Mesendoderm (in vitro differentiated cells): ENCODE data around the gene UNC93A.

Experiments used
- DNase-seq: peaks from one replicate; pipeline ENCODE4 v3.0.0; 2013
- H2AK5ac ChIP-seq: 2 replicates; pipeline ENCODE4 v1.6.1; 2013; ENCODE audit warnings: low read length, inconsistent platforms
- H2BK120ac ChIP-seq: 2 replicates; pipeline ENCODE4 v1.6.1; 2013; ENCODE audit warnings: low read depth, mild to moderate bottlenecking, low read length, moderate library complexity, mixed read lengths
- H2BK15ac ChIP-seq: replicated peaks from 2 replicates; pipeline ENCODE4 v1.6.1; 2013; ENCODE audit warnings: low read depth, mild to moderate bottlenecking, moderate library complexity
- H2BK5ac ChIP-seq: 2 replicates; pipeline ENCODE4 v1.6.1; 2013; ENCODE audit warnings: low read length, inconsistent platforms
- H3K18ac ChIP-seq: 2 replicates; pipeline ENCODE4 v1.6.1; 2013; ENCODE audit warnings: mild to moderate bottlenecking, low read length, mixed read lengths
- H3K23ac ChIP-seq: one replicate; pipeline ENCODE4 v1.6.1; 2013; ENCODE audit warnings: low read length
- H3K27ac ChIP-seq: 2 replicates; pipeline ENCODE4 v1.5.1; 2013; ENCODE audit warnings: low read depth, mild to moderate bottlenecking, inconsistent platforms, low read length, moderate library complexity
- H3K27me3 ChIP-seq: 2 replicates; pipeline ENCODE4 v1.6.1; 2013; ENCODE audit warnings: low read length, control low read depth, mild to moderate bottlenecking, inconsistent platforms; ENCODE audit not compliant: insufficient read depth, poor library complexity
- H3K36me3 ChIP-seq: 2 replicates; pipeline ENCODE4 v1.6.1; 2013; ENCODE audit warnings: low read length, inconsistent platforms; ENCODE audit not compliant: control insufficient read depth, insufficient read depth
- H3K4ac ChIP-seq: one replicate; pipeline ENCODE4 v1.6.1; 2013; ENCODE audit warnings: low read depth, mild to moderate bottlenecking, low read length, moderate library complexity
- H3K4me1 ChIP-seq: 2 replicates; pipeline ENCODE4 v1.6.1; 2013; ENCODE audit warnings: low read depth, low read length, inconsistent platforms; ENCODE audit not compliant: control insufficient read depth
- H3K4me2 ChIP-seq: 2 replicates; pipeline ENCODE4 v1.6.1; 2013; ENCODE audit warnings: low read length
- H3K4me3 ChIP-seq: 2 replicates; pipeline ENCODE4 v1.5.1; 2013; ENCODE audit warnings: mild to moderate bottlenecking, low read length
- H3K56ac ChIP-seq: one replicate; pipeline ENCODE4 v1.6.1; 2013; ENCODE audit warnings: low read length
- H3K79me1 ChIP-seq: 2 replicates; pipeline ENCODE4 v1.6.1; 2013; ENCODE audit warnings: low read length, inconsistent platforms
- H3K79me2 ChIP-seq: 2 replicates; pipeline ENCODE4 v1.6.1; 2013; ENCODE audit warnings: mild to moderate bottlenecking, low read length; ENCODE audit not compliant: control insufficient read depth, insufficient read depth
- H3K9ac ChIP-seq: 2 replicates; pipeline ENCODE4 v1.6.1; 2013; ENCODE audit warnings: low read length, inconsistent platforms
- H4K5ac ChIP-seq: one replicate; pipeline ENCODE4 v1.6.1; 2013; ENCODE audit warnings: low read length
- H4K8ac ChIP-seq: one replicate; pipeline ENCODE4 v1.6.1; 2013; ENCODE audit warnings: low read depth, mild to moderate bottlenecking, control low read depth, low read length, moderate library complexity
- WGBS: extraction: QIAGEN DNeasy Blood & Tissue Kit; methylation state at CpG from one replicate; pipeline ENCODE4 v1.1.7; 2013; ENCODE audit warnings: low lambda C conversion rate, missing lambda C conversion rate; ENCODE audit not compliant: insufficient coverage; ENCODE audit errors: extremely low coverage; 5-methylcytosine and 5-hydroxymethylcytosine counted together

UNC93A gene

GRCh38 chr6:167302074-167302473 lies 11.0 kb downstream of the UNC93A start:
- Histone ChIP-seq H2BK15ac (no peak overlapping the region), H3K36me3 (no peaks in the 10 kb centered on the region), H2AK5ac (no peak overlapping the region), H3K23ac (no peak overlapping the region), H3K4me1 (peaks cover 3% of the 10 kb centered on the region), H3K18ac (no peak overlapping the region), H4K8ac (no peak overlapping the region), H4K5ac (no peak overlapping the region), H3K4me2 (no peak overlapping the region), H3K4me3 (no peak overlapping the region), H2BK120ac (no peak overlapping the region), H3K79me2 (no peaks in the 10 kb centered on the region), H3K9ac (no peak overlapping the region), H3K27ac (no peak overlapping the region), H3K79me1 (no peaks in the 10 kb centered on the region), H3K56ac (no peak overlapping the region), H3K4ac (no peak overlapping the region), H3K27me3 (no peaks in the 10 kb centered on the region), H2BK5ac (no peak overlapping the region)
- DNase-seq: no peak
- no CpG with 5 or more reads among the region's 9 CpGs for WGBS

- no peak overlapping the region for H4K5ac ChIP-seq
Measured at GRCh38 chr6:167302796-167303195, 11.7 kb downstream of the UNC93A start.

GRCh38 chr6:167303675-167304625 lies 12.8 kb downstream of the UNC93A start:
- no peaks in the 10 kb centered on the region for H3K79me1 ChIP-seq
- peaks cover 3% of the 10 kb centered on the region for H3K4me1 ChIP-seq
- no peak overlapping the region for H3K23ac ChIP-seq
- H2BK15ac ChIP-seq: no peak overlapping the region
- H3K4ac ChIP-seq: no peak overlapping the region
- no peak overlapping the region for H2AK5ac ChIP-seq
- H3K36me3 ChIP-seq: no peaks in the 10 kb centered on the region
- no peaks in the 10 kb centered on the region for H3K27me3 ChIP-seq
- no peaks in the 10 kb centered on the region for H3K79me2 ChIP-seq
- no peak overlapping the region for H2BK5ac ChIP-seq
- H3K4me3 ChIP-seq: no peak overlapping the region
- no peak overlapping the region for H3K4me2 ChIP-seq
- no peak overlapping the region for H3K9ac ChIP-seq
- no CpG with 5 or more reads among the region's 22 CpGs for WGBS
- no peak overlapping the region for H3K56ac ChIP-seq
- DNase-seq: no peak
- H3K18ac ChIP-seq: no peak overlapping the region
- no peak overlapping the region for H4K8ac ChIP-seq
- no peak overlapping the region for H3K27ac ChIP-seq
- H2BK120ac ChIP-seq: no peak overlapping the region
- H4K5ac ChIP-seq: no peak overlapping the region

More at GRCh38 chr6:167302796-167303195, 11.7 kb downstream of the UNC93A start:
- H3K27me3 ChIP-seq: no peaks in the 10 kb centered on the region
- peaks cover 3% of the 10 kb centered on the region for H3K4me1 ChIP-seq
- H3K4ac ChIP-seq: no peak overlapping the region
- no peaks in the 10 kb centered on the region for H3K79me1 ChIP-seq
- no peak overlapping the region for H2BK120ac ChIP-seq
- no peak overlapping the region for H2AK5ac ChIP-seq
- no peak overlapping the region for H3K18ac ChIP-seq
- no CpG with 5 or more reads among the region's 13 CpGs for WGBS
- H3K4me2 ChIP-seq: no peak overlapping the region
- H2BK15ac ChIP-seq: no peak overlapping the region
- H3K23ac ChIP-seq: no peak overlapping the region
- H3K27ac ChIP-seq: no peak overlapping the region
- H2BK5ac ChIP-seq: no peak overlapping the region
- H3K9ac ChIP-seq: no peak overlapping the region
- DNase-seq: no peak
- no peak overlapping the region for H3K56ac ChIP-seq
- H3K36me3 ChIP-seq: no peaks in the 10 kb centered on the region
- H3K4me3 ChIP-seq: no peak overlapping the region
- no peak overlapping the region for H4K8ac ChIP-seq
- H3K79me2 ChIP-seq: no peaks in the 10 kb centered on the region

- H2BK15ac ChIP-seq: no peak overlapping the region
- no peak overlapping the region for H3K27ac ChIP-seq
- H3K4me1 ChIP-seq: peaks cover 3% of the 10 kb centered on the region
- no peaks in the 10 kb centered on the region for H3K79me2 ChIP-seq
- no peak overlapping the region for H4K5ac ChIP-seq
- H3K36me3 ChIP-seq: no peaks in the 10 kb centered on the region
- no peak overlapping the region for H4K8ac ChIP-seq
- H3K27me3 ChIP-seq: no peaks in the 10 kb centered on the region
- no peaks in the 10 kb centered on the region for H3K79me1 ChIP-seq
- H3K4me3 ChIP-seq: no peak overlapping the region
- H3K4me2 ChIP-seq: no peak overlapping the region
- DNase-seq: no peak
- no peak overlapping the region for H3K4ac ChIP-seq
- H2AK5ac ChIP-seq: no peak overlapping the region
- H3K56ac ChIP-seq: peak overlapping the region; percentile 34
- no peak overlapping the region for H2BK5ac ChIP-seq
- H3K23ac ChIP-seq: no peak overlapping the region
- H2BK120ac ChIP-seq: no peak overlapping the region
- no peak overlapping the region for H3K18ac ChIP-seq
- H3K9ac ChIP-seq: no peak overlapping the region
- no CpG with 5 or more reads among the region's 2 CpGs for WGBS
Measured at GRCh38 chr6:167304912-167305311, 13.8 kb downstream of the UNC93A start.

- Histone ChIP-seq H2BK120ac (no peak overlapping the region), H2AK5ac (no peak overlapping the region), H3K4me2 (no peak overlapping the region), H3K4ac (no peak overlapping the region), H3K4me1 (peaks cover 3% of the 10 kb centered on the region), H3K79me2 (no peaks in the 10 kb centered on the region), H3K56ac (no peak overlapping the region), H4K8ac (no peak overlapping the region), H3K79me1 (no peaks in the 10 kb centered on the region), H4K5ac (no peak overlapping the region), H3K27me3 (no peaks in the 10 kb centered on the region), H3K23ac (no peak overlapping the region), H3K18ac (no peak overlapping the region), H3K9ac (no peak overlapping the region), H3K36me3 (no peaks in the 10 kb centered on the region), H3K27ac (no peak overlapping the region), H2BK5ac (no peak overlapping the region), H2BK15ac (no peak overlapping the region), H3K4me3 (no peak overlapping the region)
- no CpG with 5 or more reads among the region's 18 CpGs for WGBS
- DNase-seq: no peak
Measured at GRCh38 chr6:167305796-167306195, 14.7 kb downstream of the UNC93A start.
